Measurements from ENCODE around the gene PARP14. TPM values are rescaled to one million over a fixed set of nuclear protein-coding genes. Genes with fewer than 3 reads are reported as not detected.
"Not testable (repeated sequence)": the region's sequence is repeated elsewhere in the genome, so short reads cannot be mapped to it uniquely, and the experiment has no call there.

The PARP14 gene
- total RNA-seq, 1 donor = 120 TPM

GRCh38 chr3:122668930-122669730 is 11.5 kb upstream of the PARP14 start:
- Histone ChIP-seq H3K27me3 (ENCODE audit: insufficient read depth, low read length) (no peaks in the 10 kb centered on the region), H3K4me1 (ENCODE audit: insufficient read depth, low read length) (no peaks in the 10 kb centered on the region), H3K9me3 (ENCODE audit: low read depth, low read length) (no peaks in the 10 kb centered on the region), H3K4me3 (ENCODE audit: low read length) (no peak overlapping the region)

- Histone ChIP-seq H3K27me3 (ENCODE audit: insufficient read depth, low read length) (no peaks in the 10 kb centered on the region), H3K4me3 (ENCODE audit: low read length) (no peak overlapping the region), H3K4me1 (ENCODE audit: insufficient read depth, low read length) (no peaks in the 10 kb centered on the region)
Observed at GRCh38 chr3:122671553-122671952, 9.1 kb upstream of the PARP14 start.

DNA sequence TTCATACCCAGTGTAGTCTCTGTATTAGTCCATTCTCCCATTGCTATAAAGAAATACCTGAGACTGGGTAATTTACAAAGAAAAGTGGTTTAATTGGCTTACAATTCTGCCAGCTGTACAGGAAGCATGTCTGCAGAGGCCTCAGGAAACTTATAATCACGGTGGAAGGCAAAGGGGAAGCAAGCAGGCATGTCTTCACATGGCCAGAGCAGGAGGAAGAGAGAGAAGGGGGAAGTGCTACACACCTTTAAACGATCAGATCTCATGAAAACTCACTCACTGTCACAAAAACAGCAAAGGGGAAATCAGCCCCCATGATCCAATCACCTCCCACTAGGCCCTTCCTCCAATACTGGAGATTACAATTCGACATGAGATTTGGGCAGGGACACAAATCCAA is 6.3 kb upstream of the PARP14 start:
- H3K4me3 ChIP-seq (ENCODE audit: low read length) = no peak overlapping the region
- no peaks in the 10 kb centered on the region for H3K9me3 ChIP-seq (ENCODE audit: low read depth, low read length)
- H3K4me1 ChIP-seq (ENCODE audit: insufficient read depth, low read length) = peaks cover 13% of the 10 kb centered on the region
- H3K27me3 ChIP-seq (ENCODE audit: insufficient read depth, low read length) = no peaks in the 10 kb centered on the region

More at GRCh38 chr3:122671553-122671952, 9.1 kb upstream of the PARP14 start:
- no peaks in the 10 kb centered on the region for H3K9me3 ChIP-seq (ENCODE audit: low read depth, low read length)

GRCh38 chr3:122676759-122677158 is 3.9 kb upstream of the PARP14 start:
- no peak overlapping the region for H3K4me3 ChIP-seq (ENCODE audit: low read length)
- H3K9me3 ChIP-seq (ENCODE audit: low read depth, low read length) = no peaks in the 10 kb centered on the region
- no peaks in the 10 kb centered on the region for H3K27me3 ChIP-seq (ENCODE audit: insufficient read depth, low read length)
- H3K4me1 ChIP-seq (ENCODE audit: insufficient read depth, low read length) = peaks cover 28% of the 10 kb centered on the region

DNA sequence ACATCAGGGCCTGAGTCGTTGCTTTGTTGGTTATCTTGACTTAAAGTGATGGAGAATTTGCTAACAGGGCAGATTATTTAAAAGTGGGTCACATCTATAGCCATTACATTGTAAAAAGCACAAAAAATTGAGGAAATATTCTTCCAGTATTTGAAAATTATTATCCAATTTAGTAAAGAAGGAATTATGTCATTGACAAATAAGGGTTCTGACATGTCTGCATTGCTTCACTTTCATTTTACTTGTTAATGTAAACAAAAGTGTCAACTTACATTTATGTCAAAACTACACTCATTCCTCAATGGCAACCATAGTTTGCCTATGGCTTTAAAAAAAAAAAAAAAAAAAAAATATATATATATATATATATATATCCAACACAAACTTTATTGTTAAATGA is 3.4 kb upstream of the PARP14 start:
- H3K9me3 ChIP-seq (ENCODE audit: low read depth, low read length) = no peaks in the 10 kb centered on the region
- H3K4me1 ChIP-seq (ENCODE audit: insufficient read depth, low read length) = peaks cover 33% of the 10 kb centered on the region
- H3K4me3 ChIP-seq (ENCODE audit: low read length) = no peak overlapping the region
- no peaks in the 10 kb centered on the region for H3K27me3 ChIP-seq (ENCODE audit: insufficient read depth, low read length)

DNA sequence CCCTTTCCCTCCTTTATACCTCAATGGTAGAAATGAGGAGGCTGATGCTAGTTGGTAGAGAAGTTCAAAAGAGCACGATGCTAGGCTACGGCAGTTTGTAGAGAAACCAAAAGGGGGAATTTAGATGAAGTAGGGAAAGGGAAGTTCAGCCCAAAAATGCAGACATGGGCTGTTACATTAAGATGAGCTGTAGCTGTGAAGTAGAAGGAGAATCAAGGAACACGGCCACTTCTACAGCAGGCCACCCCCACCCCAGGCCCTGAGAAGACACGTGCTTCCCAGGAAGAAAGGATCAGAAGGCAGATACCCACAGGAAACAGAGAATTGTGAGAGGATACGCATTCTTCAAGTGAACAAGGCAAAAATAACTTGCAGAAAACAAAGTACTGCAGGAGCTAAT is 2.1 kb upstream of the PARP14 start:
- Histone ChIP-seq H3K4me3 (ENCODE audit: low read length) (no peak overlapping the region), H3K4me1 (ENCODE audit: insufficient read depth, low read length) (peaks cover 46% of the 10 kb centered on the region), H3K9me3 (ENCODE audit: low read depth, low read length) (no peaks in the 10 kb centered on the region), H3K27me3 (ENCODE audit: insufficient read depth, low read length) (no peaks in the 10 kb centered on the region)

DNA sequence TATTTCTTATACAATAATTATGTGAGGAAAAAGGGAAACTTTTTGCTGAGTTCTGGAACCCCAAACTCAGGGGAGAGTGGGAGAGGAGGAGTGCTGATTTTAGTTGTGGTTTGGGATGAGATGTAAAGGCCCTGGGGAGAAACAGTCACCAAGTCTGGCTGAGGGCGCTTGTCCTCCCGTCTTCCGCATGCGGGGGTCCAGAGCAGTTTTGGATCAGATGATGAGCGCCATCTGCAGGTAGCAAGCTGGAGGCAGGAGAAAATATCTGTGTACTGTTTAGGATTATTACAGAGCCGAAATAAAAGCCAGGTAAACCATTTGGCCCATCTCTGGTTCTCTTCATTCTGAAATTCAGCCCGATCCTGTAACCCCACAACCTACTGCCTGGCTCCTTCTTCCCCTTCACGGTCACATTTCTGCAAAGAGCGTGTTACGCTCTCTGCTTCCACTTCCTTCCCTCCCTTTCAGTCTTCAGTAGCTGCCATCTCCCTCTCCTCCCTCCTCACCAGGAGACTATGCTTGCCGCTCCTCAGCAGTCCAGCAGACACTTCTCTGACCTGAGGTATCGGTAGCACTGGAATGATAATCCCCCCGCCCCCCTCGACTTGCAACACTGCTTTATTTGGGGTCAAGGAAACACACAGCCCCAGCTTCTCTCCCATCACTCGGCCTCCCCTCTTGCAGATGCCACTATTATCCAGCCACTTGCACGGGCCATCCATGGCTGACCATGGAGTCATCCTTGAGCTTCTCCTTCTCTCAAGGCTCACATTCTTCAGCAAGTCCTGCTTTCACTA is 1.4 kb upstream of the PARP14 start:
- H3K9me3 ChIP-seq (ENCODE audit: low read depth, low read length) = no peaks in the 10 kb centered on the region
- H3K4me1 ChIP-seq (ENCODE audit: insufficient read depth, low read length) = peaks cover 53% of the 10 kb centered on the region
- H3K4me3 ChIP-seq (ENCODE audit: low read length) = peak overlapping the region; percentile 3
- H3K27me3 ChIP-seq (ENCODE audit: insufficient read depth, low read length) = no peaks in the 10 kb centered on the region

DNA sequence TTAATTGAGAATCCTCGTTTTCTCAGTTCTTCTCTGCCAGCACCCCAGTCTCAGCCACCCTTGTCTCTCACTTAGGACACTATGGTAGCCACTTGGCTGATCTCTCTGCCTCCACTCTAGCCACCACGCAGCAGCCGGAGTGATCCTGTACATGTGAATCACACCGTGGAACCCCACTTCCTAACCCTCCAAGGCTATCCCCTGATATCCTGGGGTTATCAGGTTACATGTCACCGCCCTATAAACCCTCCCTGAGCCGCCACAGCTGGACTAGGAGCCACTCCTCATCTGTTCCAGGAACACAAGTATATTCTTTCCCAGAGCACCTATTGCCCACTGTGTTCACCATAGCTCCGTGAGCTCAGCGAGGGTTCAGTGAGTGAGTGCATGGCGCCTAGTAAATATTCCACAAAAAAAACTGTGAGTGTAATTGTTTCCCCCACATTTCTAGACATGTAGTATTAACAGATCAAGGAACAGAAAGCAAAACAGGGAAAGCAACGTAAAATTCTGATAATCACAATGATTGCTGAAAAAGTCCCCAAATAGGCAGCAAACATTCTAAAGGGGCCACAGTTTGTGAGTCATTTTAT is 661 bp upstream of the PARP14 start:
- peaks cover 53% of the 10 kb centered on the region for H3K4me1 ChIP-seq (ENCODE audit: insufficient read depth, low read length)
- H3K9me3 ChIP-seq (ENCODE audit: low read depth, low read length) = no peaks in the 10 kb centered on the region
- peak overlapping the region; percentile 75 for H3K4me3 ChIP-seq (ENCODE audit: low read length)
- no peaks in the 10 kb centered on the region for H3K27me3 ChIP-seq (ENCODE audit: insufficient read depth, low read length)

- Histone ChIP-seq H3K4me1 (ENCODE audit: insufficient read depth, low read length) (peaks cover 56% of the 10 kb centered on the region), H3K4me3 (ENCODE audit: low read length) (peak overlapping the region; percentile 75), H3K27me3 (ENCODE audit: insufficient read depth, low read length) (no peaks in the 10 kb centered on the region), H3K9me3 (ENCODE audit: low read depth, low read length) (no peaks in the 10 kb centered on the region)
Observed at GRCh38 chr3:122681284-122681973, 790 bp downstream of the PARP14 start.

DNA sequence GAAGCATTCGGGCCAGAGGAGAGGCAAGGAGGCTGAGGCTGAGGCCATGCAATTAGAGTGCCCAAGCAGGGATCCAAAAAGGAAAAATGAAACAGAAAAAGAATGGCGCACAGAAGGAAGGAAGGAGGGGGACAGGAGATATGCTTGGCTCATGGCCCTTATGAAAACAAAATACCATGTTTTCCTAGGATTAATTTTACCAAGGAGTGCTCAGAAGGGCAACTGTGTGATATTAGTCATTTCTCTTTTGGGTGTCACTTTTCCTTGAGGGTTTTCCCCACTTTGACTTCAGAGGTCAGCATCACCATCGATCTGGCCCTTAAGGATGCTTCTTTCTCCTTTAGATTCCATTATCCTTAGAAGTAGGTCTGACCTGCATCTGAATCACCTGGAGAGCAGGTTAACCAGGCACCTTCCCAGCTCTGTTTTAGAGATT is 1.4 kb downstream of the PARP14 start:
- Histone ChIP-seq H3K4me3 (ENCODE audit: low read length) (peak overlapping the region; percentile 75), H3K9me3 (ENCODE audit: low read depth, low read length) (no peaks in the 10 kb centered on the region), H3K4me1 (ENCODE audit: insufficient read depth, low read length) (peaks cover 61% of the 10 kb centered on the region), H3K27me3 (ENCODE audit: insufficient read depth, low read length) (no peaks in the 10 kb centered on the region)

GRCh38 chr3:122682778-122683411 is 2.3 kb downstream of the PARP14 start:
- Histone ChIP-seq H3K4me3 (ENCODE audit: low read length) (peak overlapping the region; percentile 75), H3K4me1 (ENCODE audit: insufficient read depth, low read length) (peaks cover 67% of the 10 kb centered on the region)
- H3K27me3 ChIP-seq (ENCODE audit: insufficient read depth, low read length); H3K9me3 ChIP-seq (ENCODE audit: low read depth, low read length): not testable (repeated sequence)

DNA sequence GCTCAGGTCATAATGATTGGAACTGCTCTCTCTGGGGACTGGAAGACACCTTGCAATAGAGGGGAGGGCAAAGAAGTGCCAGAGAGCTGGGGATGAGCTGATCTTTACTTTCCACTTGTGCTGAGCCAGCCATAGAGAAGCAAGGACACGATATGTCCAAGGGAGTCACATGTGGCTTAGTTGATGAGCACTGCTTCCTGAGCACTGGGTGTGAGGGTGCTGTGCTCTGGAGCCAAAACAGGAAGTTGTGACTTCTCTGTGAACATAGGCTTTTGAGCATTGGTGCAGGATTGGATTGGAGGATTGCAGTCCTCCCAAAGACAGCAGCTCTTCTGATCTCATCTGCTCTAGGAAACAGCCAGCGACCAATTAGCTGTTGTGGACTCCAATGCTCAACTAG is 6.7 kb downstream of the PARP14 start:
- H3K4me1 ChIP-seq (ENCODE audit: insufficient read depth, low read length) = peaks cover 34% of the 10 kb centered on the region
- H3K9me3 ChIP-seq (ENCODE audit: low read depth, low read length) = no peaks in the 10 kb centered on the region
- H3K4me3 ChIP-seq (ENCODE audit: low read length) = no peak overlapping the region
- H3K27me3 ChIP-seq (ENCODE audit: insufficient read depth, low read length) = no peaks in the 10 kb centered on the region

DNA sequence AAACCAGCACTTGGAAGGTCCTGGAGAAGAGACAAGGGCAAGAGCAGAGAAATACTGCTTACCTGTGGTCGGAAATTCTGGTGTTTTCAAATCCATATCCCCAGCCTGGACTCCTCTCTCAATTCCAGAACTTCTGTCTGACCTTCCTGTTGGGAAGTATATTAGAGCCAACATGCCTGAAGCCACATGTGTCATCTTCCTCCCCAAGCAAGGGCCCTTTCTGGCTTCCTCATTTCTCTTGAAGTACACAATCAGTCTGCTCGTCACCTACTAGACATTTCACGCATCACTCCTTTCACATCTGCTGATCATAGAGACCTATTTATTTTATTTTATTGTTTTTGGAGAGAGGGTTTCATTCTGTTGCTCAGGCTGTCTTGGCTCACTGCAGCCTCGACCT is 8.4 kb downstream of the PARP14 start:
- peaks cover 18% of the 10 kb centered on the region for H3K4me1 ChIP-seq (ENCODE audit: insufficient read depth, low read length)
- no peaks in the 10 kb centered on the region for H3K9me3 ChIP-seq (ENCODE audit: low read depth, low read length)
- no peaks in the 10 kb centered on the region for H3K27me3 ChIP-seq (ENCODE audit: insufficient read depth, low read length)
- H3K4me3 ChIP-seq (ENCODE audit: low read length) = no peak overlapping the region

DNA sequence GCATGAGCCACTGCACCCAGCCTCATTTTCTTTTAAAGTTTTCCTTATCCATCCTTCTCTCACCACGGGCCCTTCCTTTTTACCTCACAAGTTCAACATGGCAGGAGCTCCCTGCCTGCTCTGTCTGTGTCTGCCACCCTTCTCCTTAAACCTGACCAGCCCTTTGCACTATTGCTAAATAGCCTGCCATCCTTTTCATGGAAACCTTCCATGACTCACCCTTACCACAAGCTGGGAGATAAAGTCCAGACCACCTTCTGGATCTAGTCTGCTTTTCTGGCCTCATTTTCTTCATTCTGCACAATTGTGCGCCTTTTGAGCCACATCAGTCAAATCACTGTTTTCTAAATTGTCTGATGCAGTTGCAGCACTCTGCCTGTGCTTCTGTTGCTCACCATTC is 8.9 kb downstream of the PARP14 start:
- H3K4me1 ChIP-seq (ENCODE audit: insufficient read depth, low read length) = peaks cover 21% of the 10 kb centered on the region
- H3K27me3 ChIP-seq (ENCODE audit: insufficient read depth, low read length) = no peaks in the 10 kb centered on the region
- H3K4me3 ChIP-seq (ENCODE audit: low read length) = no peak overlapping the region
- H3K9me3 ChIP-seq (ENCODE audit: low read depth, low read length) = no peaks in the 10 kb centered on the region
